K562 (cell line): Measurements from ENCODE around the gene TRMU. TPM values are rescaled to one million over a fixed set of nuclear protein-coding genes. Genes with fewer than 3 reads are reported as not detected.

Experiments used
- ATAC-seq: fragments of 200-7000 bp; cut with Tn5 transposase; 3 replicates; pipeline ENCODE4 v1.9.1; 2020; ENCODE audit warnings: moderate library complexity
- BruUV-seq: library from RNA; stranded (reverse); fragments of 400-500 nt; replicated peaks from 2 replicates; lab custom pipeline; 2021; lab: Mats Ljungman, UMichigan
- CTCF ChIA-PET: fragments of 300-600 bp; formaldehyde crosslinking; extraction: SDS; loops from one replicate; lab custom pipeline; 2021; ENCODE audit warnings: low intra/inter-chr PET ratio; lab: Yijun Ruan, JAX
- POLR2A ChIA-PET: fragments of 300-600, 350-650 bp; sonication (Branson Sonifier 250); formaldehyde crosslinking; extraction: SDS; loops from one replicate; lab custom pipeline; 2021; ENCODE audit warnings: antibody characterized with exemption, inconsistent platforms; lab: Yijun Ruan, JAX
- DNase-seq, 4 experiments: peaks; one replicate each; pipeline versions ENCODE4 v3.0.0 to v3.0.0-alpha.2; 2011 to 2018; ENCODE audit warnings: low spot score in 3 of 4, mixed read lengths in 3 of 4; ENCODE audit errors: extremely low read depth in 1 of 4
- FAIRE-seq: peaks from 2 replicates; lab custom pipeline; 2011; peaks lifted over from hg19 to GRCh38; lab: Jason Lieb, UNC
- H2AFZ ChIP-seq: 2 replicates; pipeline ENCODE4 v1.6.0; 2011; ENCODE audit warnings: low read depth, low read length, control low read depth, inconsistent platforms
- H3K27ac ChIP-seq: fragments of 200-600 bp; 3 replicates; pipeline ENCODE4 v1.8.0; 2011; ENCODE audit warnings: low read depth, mild to moderate bottlenecking, control low read depth, inconsistent platforms, low read length, moderate library complexity, mixed read lengths; ENCODE audit errors: extremely low read depth
- H3K27me3 ChIP-seq, 2 experiments: fragments of 300-600 bp in 1 of 2; 2 replicates in 1 of 2; 3 replicates in 1 of 2; pipeline versions ENCODE4 v1.6.0 to v1.8.0; 2011; ENCODE audit warnings: inconsistent platforms in 2 of 2, low read length in 2 of 2, mild to moderate bottlenecking in 1 of 2, mixed read lengths in 1 of 2, moderate library complexity in 1 of 2; ENCODE audit not compliant: control insufficient read depth in 2 of 2, insufficient read depth in 2 of 2
- H3K36me3 ChIP-seq: fragments of 300-600 bp; 3 replicates; pipeline ENCODE4 v1.8.0; 2011; ENCODE audit warnings: mild to moderate bottlenecking, low read length, inconsistent platforms; ENCODE audit not compliant: control insufficient read depth, insufficient read depth
- H3K4me1 ChIP-seq, 2 experiments: fragments of 200-600 bp in 1 of 2; replicated peaks in 1 of 2; 2 replicates in 1 of 2; 3 replicates in 1 of 2; pipeline versions ENCODE4 v1.5.1 to v1.8.0; 2011; ENCODE audit warnings: inconsistent platforms in 2 of 2, low read length in 2 of 2, mild to moderate bottlenecking in 1 of 2, mixed read lengths in 1 of 2, moderate library complexity in 1 of 2; ENCODE audit not compliant: control insufficient read depth in 2 of 2, insufficient read depth in 2 of 2
- H3K4me2 ChIP-seq: 2 replicates; pipeline ENCODE4 v1.6.1; 2011; ENCODE audit warnings: low read length, control low read depth, inconsistent platforms, mixed read lengths; ENCODE audit not compliant: insufficient read depth
- H3K4me3 ChIP-seq: fragments of 200-600 bp; sonication (generic), shearing (Covaris generic); 2 replicates; pipeline ENCODE4 v1.5.1; 2016; ENCODE audit warnings: control low read depth, inconsistent platforms
- H3K79me2 ChIP-seq: fragments of 200-600 bp; 3 replicates; pipeline ENCODE4 v1.8.0; 2011; ENCODE audit warnings: low read length, inconsistent platforms; ENCODE audit not compliant: control insufficient read depth, insufficient read depth
- H3K9ac ChIP-seq, 2 experiments: 2 replicates each; pipeline versions ENCODE4 v1.6.0 to v1.6.1; 2011; ENCODE audit warnings: low read depth in 2 of 2, low read length in 2 of 2, control low read depth in 1 of 2, inconsistent platforms in 1 of 2, mild to moderate bottlenecking in 1 of 2, mixed read lengths in 1 of 2; ENCODE audit not compliant: insufficient read depth in 1 of 2
- H3K9me1 ChIP-seq: one replicate; pipeline ENCODE4 v1.6.0; 2011; ENCODE audit warnings: inconsistent platforms, mild to moderate bottlenecking, low read length, moderate library complexity; ENCODE audit not compliant: control insufficient read depth, insufficient read depth
- H3K9me3 ChIP-seq: replicated peaks from 2 replicates; pipeline ENCODE4 v1.5.1; 2011; ENCODE audit warnings: low read depth, low read length, inconsistent platforms; ENCODE audit not compliant: control insufficient read depth, insufficient read depth
- H4K20me1 ChIP-seq: replicated peaks from 2 replicates; pipeline ENCODE4 v1.6.1; 2011; ENCODE audit warnings: low read length, inconsistent platforms, mixed read lengths; ENCODE audit not compliant: control insufficient read depth, insufficient read depth
- BRD9 ChIP-seq: fragments of 450-650 bp; IDR thresholded peaks from 2 replicates; pipeline ENCODE4 v1.6.1; 2018; ENCODE audit warnings: low read depth; ENCODE audit not compliant: partially characterized antibody
- DLX4 ChIP-seq: fragments of 250-450 bp; sonication (Bioruptor Pico); IDR thresholded peaks from 2 replicates; pipeline ENCODE4 v1.6.1; 2021; ENCODE audit warnings: mild to moderate bottlenecking
- FOS ChIP-seq: IDR thresholded peaks from 3 replicates; pipeline ENCODE4 v1.6.1; 2011; ENCODE audit not compliant: insufficient read length; ENCODE audit errors: extremely low read depth
- HMBOX1 ChIP-seq: sonication (generic); IDR thresholded peaks from 2 replicates; pipeline ENCODE4 v1.6.1; 2016
- HNRNPL ChIP-seq: fragments of 200-400 bp; formaldehyde crosslinking; IDR thresholded peaks from 2 replicates; pipeline ENCODE4 v1.6.1; 2017; ENCODE audit warnings: low read depth, mild to moderate bottlenecking, low read length
- KDM2B ChIP-seq: fragments of 250-450 bp; sonication (Bioruptor Pico); IDR thresholded peaks from 2 replicates; pipeline ENCODE4 v1.8.0; 2021; ENCODE audit warnings: mild to moderate bottlenecking, moderate library complexity
- PATZ1 ChIP-seq: fragments of 250-450 bp; sonication (Bioruptor Pico); IDR thresholded peaks from 2 replicates; pipeline ENCODE4 v1.5.0; 2020; ENCODE audit warnings: mild to moderate bottlenecking, borderline replicate concordance
- RFX7 ChIP-seq: fragments of 250-450 bp; sonication (Bioruptor Pico); IDR thresholded peaks from 2 replicates; pipeline ENCODE4 v1.5.1; 2021; ENCODE audit warnings: mild to moderate bottlenecking
- ZBTB8A ChIP-seq: fragments of 450-650 bp; IDR thresholded peaks from 2 replicates; pipeline ENCODE4 v1.6.1; 2018; ENCODE audit warnings: mild to moderate bottlenecking, moderate library complexity; ENCODE audit not compliant: partially characterized antibody
- ZNF146 ChIP-seq: IDR thresholded peaks from one replicate; pipeline ENCODE4 v1.6.1; 2018; ENCODE audit warnings: missing compliant biosample characterization; ENCODE audit not compliant: unreplicated experiment
- ZNF197 ChIP-seq: fragments of 200-800 bp; sonication (Bioruptor generic); IDR thresholded peaks from 2 replicates; pipeline ENCODE4 v1.6.1; 2016; ENCODE audit warnings: low read depth, missing genetic modification characterization, missing compliant biosample characterization
- ZNF695 ChIP-seq: fragments of 450-650 bp; formaldehyde crosslinking; IDR thresholded peaks from 2 replicates; pipeline ENCODE4 v1.4.0; 2020; ENCODE audit warnings: mild to moderate bottlenecking, moderate library complexity
- WGBS: fragments of 100-300 bp; shearing (Covaris generic); methylation state at CpG from one replicate; pipeline ENCODE4 v1.1.6; 2016; ENCODE audit warnings: low coverage, mixed read lengths; ENCODE audit not compliant: insufficient coverage; ENCODE audit errors: missing lambda C conversion rate; 5-methylcytosine and 5-hydroxymethylcytosine counted together
- in situ Hi-C: fragments of 300-500 bp; cut with MboI; formaldehyde crosslinking; loops from 4 replicates; pipeline ENCODE4 v1.15.0; 2018; ENCODE audit warnings: inconsistent platforms, mixed read lengths
- intact Hi-C: fragments of 100-400 bp; cut with micrococcal nuclease; formaldehyde crosslinking; loops from 2 replicates; pipeline ENCODE4 v1.14.2; 2022
- polyA plus RNA-seq, 8 experiments: library from polyadenylated mRNA; depleted of rRNA in 4 of 8; stranded (reverse) in 5 of 8; unstranded in 3 of 8; fragments of >200 nt; fragmentation: Nextera tagmentation in 2 of 8; fragmentation: Illumina TruSeq in 1 of 8; extraction: Ambion mirVana in 2 of 8; extraction: Trizol in 1 of 8; gene quantifications; 2 replicates each; pipeline versions ENCODE4 v1.2.1 to v1.2.3, GENCODE V29; 2011 to 2014; ENCODE audit warnings: inconsistent platforms in 1 of 8, missing spikeins in 1 of 8
- total RNA-seq, 7 experiments: library from RNA; depleted of rRNA in 6 of 7; stranded (reverse); fragments of >200 nt in 6 of 7; fragmentation: Illumina TruSeq in 2 of 7; extraction: Trizol in 2 of 7; gene quantifications; 2 replicates each; pipeline versions ENCODE4 v1.2.1 to v1.2.3, GENCODE V29; 2011 to 2021; ENCODE audit warnings: low replicate concordance in 1 of 7
- TF ChIP-seq, protein P1 (sequence below): fragments of 450-650 bp; IDR thresholded peaks from 2 replicates; pipeline ENCODE4 v1.6.1; 2016; ENCODE audit warnings: low read depth, mild to moderate bottlenecking, moderate library complexity
- TF ChIP-seq, protein P2 (sequence below), 2 experiments: fragments of 450-650 bp in 1 of 2; sonication (generic) in 1 of 2; formaldehyde crosslinking in 1 of 2; IDR thresholded peaks in 1 of 2; conservative IDR thresholded peaks in 1 of 2; 2 replicates each; pipeline versions ENCODE4 v1.6.1 to v1.8.1; 2016 to 2023; ENCODE audit warnings: mild to moderate bottlenecking in 2 of 2, moderate library complexity in 2 of 2, inconsistent platforms in 1 of 2, missing genetic modification reagents in 1 of 2

The TRMU gene
- total and polyA plus RNA-seq, 9 of the 15 experiments (the other 6 are each of a cell fraction or from before 2014, with no cell fraction given): 2.3 to 49.9 (median 35.3) TPM

DNA sequence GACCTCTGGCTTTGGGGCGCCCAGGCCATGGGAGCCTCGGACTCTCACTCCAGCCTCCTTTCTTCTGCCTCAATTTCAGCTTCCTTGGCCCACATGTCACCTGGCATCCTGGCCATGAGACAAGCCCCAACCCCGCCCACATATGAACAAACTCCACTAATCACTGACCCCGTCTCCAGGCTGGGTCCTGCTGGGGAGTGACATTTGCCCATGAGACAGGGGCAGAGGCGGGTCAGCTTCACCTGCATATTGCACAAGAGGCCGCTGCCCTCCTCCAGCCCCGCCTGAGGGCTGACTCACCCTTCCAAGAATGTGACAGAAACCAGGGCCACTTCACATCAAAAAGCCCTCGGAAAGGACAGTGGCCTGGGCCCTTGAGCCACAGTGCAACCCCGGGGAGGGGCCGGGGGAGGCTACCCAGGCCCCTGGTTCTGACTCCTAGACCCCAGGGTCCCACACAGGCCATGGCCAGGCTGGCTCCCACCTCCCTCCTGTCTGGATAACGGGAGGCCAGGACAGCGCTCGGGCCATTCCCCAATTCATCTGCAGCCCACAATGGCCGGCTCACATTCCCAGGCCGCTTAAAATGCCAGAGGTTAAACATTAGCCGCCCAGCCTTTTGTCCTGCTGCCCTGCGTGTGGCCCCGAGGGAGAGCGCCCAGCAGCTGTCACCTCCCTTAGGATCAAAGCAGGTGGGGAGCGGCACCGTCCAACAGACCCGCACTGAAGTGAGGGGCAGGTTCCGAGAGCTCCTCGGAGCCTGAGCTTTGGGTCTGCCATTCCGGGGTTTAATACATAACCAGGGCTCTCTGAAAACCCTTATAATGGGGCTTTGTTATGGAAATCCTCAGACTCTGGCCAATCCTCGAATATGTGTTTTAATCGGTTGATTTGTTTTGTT lies 42.3 kb downstream of the TRMU start:
- no peaks in the 10 kb centered on the region; the same call in 1 of the 2 replicates for H4K20me1 ChIP-seq
- in situ Hi-C loops: no loop called here
- no peaks in the 10 kb centered on the region for H3K9me3 ChIP-seq
- peaks cover 0 to 12% of the 10 kb centered on the region in 2 experiments; a peak in 2 of 5 replicates for H3K4me1 ChIP-seq
- intact Hi-C loops: no loop called here
- H3K4me3 ChIP-seq: no peak overlapping the region
- H3K79me2 ChIP-seq: no peaks in the 10 kb centered on the region
- BruUV-seq: no TSS peak
- H2AFZ ChIP-seq: no peak overlapping the region
- ChIA-PET POLR2A (interaction anchor here (0.7 kb wide), 1 partner anchor 98 kb away, joined by 5 read pairs; no protein-coding TSS in a partner anchor), CTCF (no interaction called here)
- no peak for FAIRE-seq
- H3K27ac ChIP-seq: no peak overlapping the region
- no peaks in the 10 kb centered on the region for H3K36me3 ChIP-seq
- no peak overlapping the region for H3K9ac ChIP-seq
- no peak overlapping the region for H3K4me2 ChIP-seq
- peaks cover 5 to 42% of the 10 kb centered on the region in 2 experiments; a peak in 3 of 5 replicates for H3K27me3 ChIP-seq
- WGBS: 3% methylated on average over 18 of the region's 27 CpGs
- H3K9me1 ChIP-seq: no peaks in the 10 kb centered on the region
- peak; percentile 32; the same call in 1 of the 3 replicates for ATAC-seq
- DNase-seq: peak in 2 of 4 experiments; percentile 21 to 40
- TF ChIP-seq RFX7 (CRISPR knock-in tag): no peak
- no peak for TF ChIP-seq DLX4 (CRISPR knock-in tag)
- no peak for TF ChIP-seq HNRNPL
- no peak for TF ChIP-seq HMBOX1
- no peak for TF ChIP-seq BRD9
- no peak for TF ChIP-seq PATZ1
- no peak for TF ChIP-seq ZBTB8A
- no peak for TF ChIP-seq FOS
- no peak for TF ChIP-seq ZNF197
- TF ChIP-seq KDM2B (CRISPR knock-in tag): no peak
- TF ChIP-seq ZNF146 (CRISPR knock-in tag): no peak
- TF ChIP-seq, protein P1, sequence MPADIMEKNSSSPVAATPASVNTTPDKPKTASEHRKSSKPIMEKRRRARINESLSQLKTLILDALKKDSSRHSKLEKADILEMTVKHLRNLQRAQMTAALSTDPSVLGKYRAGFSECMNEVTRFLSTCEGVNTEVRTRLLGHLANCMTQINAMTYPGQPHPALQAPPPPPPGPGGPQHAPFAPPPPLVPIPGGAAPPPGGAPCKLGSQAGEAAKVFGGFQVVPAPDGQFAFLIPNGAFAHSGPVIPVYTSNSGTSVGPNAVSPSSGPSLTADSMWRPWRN: no peak
- TF ChIP-seq, protein P2, sequence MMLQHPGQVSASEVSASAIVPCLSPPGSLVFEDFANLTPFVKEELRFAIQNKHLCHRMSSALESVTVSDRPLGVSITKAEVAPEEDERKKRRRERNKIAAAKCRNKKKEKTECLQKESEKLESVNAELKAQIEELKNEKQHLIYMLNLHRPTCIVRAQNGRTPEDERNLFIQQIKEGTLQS (IDR thresholded peaks at IDR 0.05): peak; percentile 60
- TF ChIP-seq, protein P2 (CRISPR knock-in tag; conservative IDR thresholded peaks at IDR 0.05): no peak
- TF ChIP-seq ZNF695 (CRISPR knock-in tag): no peak
